ENCODE results near the gene TBCD.

GRCh38 chr17:82846061-82846691 lies 94.3 kb downstream of the TBCD start:
- TF ChIP-seq CTCF (IDR thresholded peaks at IDR 0.05) (no peak), POLR2A (IDR thresholded peaks at IDR 0.05) (no peak)
